ENCODE results near the gene SDK1.

DNA sequence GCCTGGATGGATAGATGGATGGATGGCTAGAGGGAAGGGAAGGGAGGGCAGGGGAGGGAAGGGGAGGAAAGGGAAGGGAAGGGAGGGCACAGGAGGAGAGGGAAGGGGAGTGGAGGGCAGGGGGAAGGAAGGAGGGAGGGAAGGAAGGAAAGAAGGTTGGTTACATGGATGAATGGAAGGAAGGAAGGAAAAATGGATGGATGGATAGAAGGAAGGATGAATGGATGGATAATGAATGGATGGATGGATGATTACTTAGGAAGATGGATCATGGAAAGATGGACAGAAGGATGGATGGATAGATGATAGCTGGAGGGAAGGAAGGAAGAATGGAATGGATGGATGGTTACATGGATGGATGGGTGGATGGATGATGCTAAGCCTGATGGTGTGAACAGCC, 929.3 kb downstream of the SDK1 start:
- TF ChIP-seq EZH2 (IDR thresholded peaks at IDR 0.05; ENCODE audit: insufficient read depth, poor library complexity, severe bottlenecking), result no peak
- TF ChIP-seq EZH2phosphoT487 (IDR thresholded peaks at IDR 0.05; ENCODE audit: insufficient read depth, low read depth), result no peak

Data from GM23248 (cell line).